ENCODE measurements around the gene ENAM. TPM values are rescaled to one million over a fixed set of nuclear protein-coding genes. Genes with fewer than 3 reads are reported as not detected.

ENAM gene
- total RNA-seq, result 0.05 TPM

DNA sequence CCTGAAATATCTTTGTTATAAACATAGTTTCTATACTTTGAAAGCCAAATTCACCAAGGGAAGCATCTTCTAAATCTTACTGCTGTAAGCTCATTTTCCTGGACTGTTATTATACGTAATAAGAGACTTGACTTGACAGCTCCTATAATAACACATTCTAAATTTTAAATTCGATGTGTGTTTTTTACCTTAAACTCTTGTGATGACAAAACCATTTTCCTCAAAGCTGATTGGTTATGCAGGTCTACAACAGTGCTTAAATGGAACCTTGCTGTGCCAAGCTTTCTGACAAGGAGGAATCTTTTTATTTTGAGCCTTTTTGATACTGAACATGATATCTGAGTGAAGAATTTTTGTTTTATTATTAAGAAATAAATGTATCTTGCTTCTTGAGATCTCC, at the start of gene ENAM:
TSS of gene ENAM (plus strand) at position 301 of the 400 bp plus-strand sequence. CDS start 757 bp downstream, outside the sequence.
- no peak for DNase-seq (ENCODE audit: low spot score)

GRCh38 chr4:70581980-70582379, 46.6 kb upstream of the ENAM start:
- no peak for DNase-seq (ENCODE audit: low spot score)

GRCh38 chr4:70583952-70584834, 44.4 kb upstream of the ENAM start:
- no peak for DNase-seq (ENCODE audit: low spot score)

DNA sequence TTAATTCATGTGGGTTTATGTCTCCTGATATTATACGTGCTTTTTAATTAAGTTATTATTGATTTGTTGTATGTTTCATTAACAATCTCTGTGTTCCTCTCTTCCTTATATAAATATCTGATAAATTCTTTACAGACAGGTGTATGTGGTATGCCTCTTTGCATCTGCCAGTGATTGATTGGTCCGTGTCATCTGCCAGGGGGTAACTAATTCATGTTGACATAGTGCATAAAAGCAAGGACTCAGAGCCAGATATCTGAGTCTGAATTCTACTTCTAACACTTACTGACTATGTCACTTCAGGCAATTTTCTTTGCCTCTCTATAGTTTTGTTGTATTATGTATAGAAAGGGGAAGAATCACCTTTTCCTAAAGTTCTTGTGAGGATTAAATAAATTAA, 41.7 kb upstream of the ENAM start:
- no peak for DNase-seq (ENCODE audit: low spot score)

- DNase-seq (ENCODE audit: low spot score), result no peak
These were observed 38.8 kb upstream of the ENAM start for GRCh38 chr4:70589785-70590184.

GRCh38 chr4:70591955-70592582, 36.5 kb upstream of the ENAM start, which contains the start of gene AMBN:
TSS of gene AMBN (plus strand) at chr4:70592256. CDS start at chr4:70592359, 103 bp downstream.
- no peak for DNase-seq (ENCODE audit: low spot score)

DNA sequence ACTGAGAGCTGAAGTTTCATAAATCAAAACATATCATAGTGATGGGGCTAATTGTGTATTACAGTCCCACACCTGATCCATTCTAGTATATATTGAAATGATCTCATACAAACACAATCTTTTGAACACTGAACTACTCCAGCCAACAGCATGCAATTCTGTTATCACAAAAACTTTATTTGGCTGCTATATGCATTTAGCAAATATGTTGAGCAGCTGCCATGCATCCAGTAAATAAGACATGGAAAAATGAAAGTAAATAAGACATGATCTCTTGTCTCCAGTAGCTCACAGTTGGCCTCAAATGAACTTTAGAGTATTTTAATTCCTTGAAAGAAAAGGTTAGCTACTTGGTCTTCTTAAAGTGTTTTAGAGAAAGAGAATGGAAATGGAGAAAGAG, 34.3 kb upstream of the ENAM start:
- DNase-seq (ENCODE audit: low spot score), result no peak

- DNase-seq (ENCODE audit: low spot score), result no peak
These were observed 28.2 kb upstream of the ENAM start for GRCh38 chr4:70600305-70600704.

DNA sequence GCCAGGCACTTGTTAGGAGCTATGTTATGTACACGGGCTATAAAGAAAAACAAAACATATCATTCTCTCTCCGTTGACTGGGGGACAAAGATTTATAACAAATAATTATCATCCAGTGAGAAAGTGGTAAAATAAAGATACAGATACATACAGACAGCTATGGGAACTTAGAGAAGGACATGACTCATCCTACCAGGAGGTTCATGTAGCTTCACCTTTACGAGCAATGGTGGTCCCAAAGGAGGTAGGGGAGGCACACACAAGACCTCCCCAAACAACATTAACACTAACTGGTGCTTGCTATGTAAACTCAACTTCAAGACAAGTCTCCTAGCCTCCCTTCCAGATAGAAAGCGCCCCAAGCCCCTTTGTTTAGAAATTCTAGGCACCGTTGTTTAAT, 27.6 kb upstream of the ENAM start:
- no peak for DNase-seq (ENCODE audit: low spot score)

GRCh38 chr4:70601422-70602039, 27.0 kb upstream of the ENAM start:
- DNase-seq (ENCODE audit: low spot score), result peak; percentile 61

DNA sequence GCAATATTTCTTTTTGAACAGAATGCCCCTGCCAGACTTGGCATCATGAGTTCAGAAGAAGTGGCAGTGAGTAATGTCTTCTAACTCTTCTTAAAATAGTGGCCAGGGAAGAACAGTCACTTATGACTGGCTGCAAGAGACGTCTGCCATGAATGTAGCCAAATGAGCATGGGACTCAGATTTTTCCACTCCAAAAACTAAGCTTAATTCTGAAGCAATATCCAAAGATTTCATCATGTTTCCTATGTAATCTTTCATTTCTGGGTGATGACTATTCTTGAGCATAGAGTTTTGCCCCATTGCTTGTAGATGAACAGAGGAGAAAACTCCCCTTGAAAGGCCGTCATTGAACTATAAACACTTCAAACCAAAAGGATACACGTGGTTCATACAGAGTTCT, 24.7 kb upstream of the ENAM start:
- no peak for DNase-seq (ENCODE audit: low spot score)

GRCh38 chr4:70606459-70606858, 22.1 kb upstream of the ENAM start:
- no peak for DNase-seq (ENCODE audit: low spot score)

DNA sequence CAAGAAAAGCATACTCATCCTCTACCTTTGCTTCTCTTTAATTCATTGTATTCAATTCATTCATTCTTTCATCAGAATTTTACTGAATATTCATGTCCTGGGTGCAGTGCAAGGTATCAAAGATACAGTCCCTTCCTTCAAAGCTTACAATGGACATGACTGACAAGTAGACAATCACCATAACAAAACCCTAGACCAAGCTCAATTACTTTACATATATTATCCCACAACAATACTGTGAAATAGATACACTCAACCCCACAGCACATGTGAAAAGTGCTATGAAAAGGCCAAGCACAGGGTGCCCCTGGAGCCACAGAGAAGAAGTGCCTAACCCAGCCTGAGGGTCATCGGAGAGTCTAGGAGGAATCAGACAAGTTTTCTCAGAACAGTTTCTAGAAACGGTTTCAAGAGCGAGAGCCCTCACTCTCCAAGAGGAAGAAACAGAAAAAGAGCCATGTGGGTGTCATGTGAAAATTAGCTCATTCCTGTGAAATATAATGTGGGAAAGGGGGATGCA, 21.1 kb upstream of the ENAM start:
- DNase-seq (ENCODE audit: low spot score), result no peak

- no peak for DNase-seq (ENCODE audit: low spot score)
These were observed 20.2 kb upstream of the ENAM start for GRCh38 chr4:70608324-70608723.

- no peak for DNase-seq (ENCODE audit: low spot score)
These were observed 15.0 kb upstream of the ENAM start for GRCh38 chr4:70613306-70614183.

- no peak for DNase-seq (ENCODE audit: low spot score)
These were observed 14.4 kb upstream of the ENAM start for GRCh38 chr4:70614184-70614555.

GRCh38 chr4:70619288-70619687, 9.3 kb upstream of the ENAM start:
- DNase-seq (ENCODE audit: low spot score), result no peak

DNA sequence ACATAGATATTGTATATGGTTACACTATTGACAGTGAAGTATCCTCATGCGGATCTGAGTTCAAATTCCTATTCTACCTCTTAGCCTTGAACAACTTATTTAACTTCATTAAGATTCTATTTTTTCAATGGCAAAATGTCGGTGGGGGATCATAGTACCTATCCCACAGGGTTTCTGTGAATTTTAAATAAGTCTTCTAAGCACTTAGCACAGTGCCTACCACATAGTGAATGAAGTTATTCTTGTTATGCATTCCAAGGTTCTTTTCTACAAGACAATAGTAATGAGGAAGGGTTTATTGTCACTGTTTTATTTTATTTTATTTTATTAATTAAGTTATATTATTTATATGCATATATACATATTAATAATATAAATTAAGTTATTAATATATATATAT, 8.8 kb upstream of the ENAM start:
- DNase-seq (ENCODE audit: low spot score), result no peak

- no peak for DNase-seq (ENCODE audit: low spot score)
These were observed 5.2 kb upstream of the ENAM start for GRCh38 chr4:70623323-70623722.

DNA sequence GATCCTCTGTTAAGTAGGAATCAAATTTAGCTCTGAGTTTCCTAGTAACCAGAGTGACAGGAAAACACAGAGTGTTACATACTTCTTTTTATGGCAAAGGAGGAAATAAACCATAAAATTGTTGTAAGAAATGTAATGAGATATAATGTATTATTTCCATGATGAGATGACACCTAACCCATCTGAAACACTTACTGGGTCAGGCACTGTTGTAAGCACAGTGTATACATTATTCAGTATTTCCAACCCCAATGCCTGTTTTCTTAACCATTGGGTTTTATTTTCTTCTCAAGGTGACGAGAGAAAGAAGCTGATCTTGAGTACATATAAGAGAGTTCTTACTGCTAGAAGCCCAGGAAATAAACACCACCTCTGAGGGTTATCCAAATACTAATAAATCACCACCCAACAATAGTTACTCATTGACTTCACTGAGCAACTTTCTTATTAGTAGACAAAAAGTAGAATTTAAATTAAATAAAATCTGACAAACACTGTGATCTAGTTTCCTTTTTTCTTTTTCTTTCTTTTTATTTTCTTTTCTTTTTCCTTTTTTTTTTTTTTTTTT, 4.2 kb upstream of the ENAM start:
- no peak for DNase-seq (ENCODE audit: low spot score)

DNA sequence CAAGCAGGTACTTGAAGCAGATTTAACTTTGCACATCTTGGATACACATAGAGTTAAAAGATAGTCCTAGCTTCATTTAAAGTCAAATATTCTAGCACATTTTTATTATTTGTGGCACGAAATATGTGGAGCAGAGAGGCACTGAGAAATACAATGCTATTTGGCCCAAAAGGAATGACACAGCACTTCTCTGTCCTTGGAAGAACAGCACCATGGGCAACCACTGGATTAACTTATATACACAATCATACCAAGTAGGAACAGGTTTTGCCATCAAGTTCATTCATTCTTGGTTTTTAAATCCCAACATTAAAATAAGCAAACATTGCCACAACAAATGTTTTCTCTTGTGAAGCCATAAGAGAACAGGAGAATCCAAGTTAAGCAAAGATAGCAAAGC, 924 bp upstream of the ENAM start:
- no peak for DNase-seq (ENCODE audit: low spot score)
